RPMI8226 (cell line): ENCODE results near the gene PRRT4.

ENCODE experiments used
- DNase-seq: peaks from one replicate; pipeline ENCODE4 v3.0.0-alpha.2; 2015

Gene PRRT4

DNA sequence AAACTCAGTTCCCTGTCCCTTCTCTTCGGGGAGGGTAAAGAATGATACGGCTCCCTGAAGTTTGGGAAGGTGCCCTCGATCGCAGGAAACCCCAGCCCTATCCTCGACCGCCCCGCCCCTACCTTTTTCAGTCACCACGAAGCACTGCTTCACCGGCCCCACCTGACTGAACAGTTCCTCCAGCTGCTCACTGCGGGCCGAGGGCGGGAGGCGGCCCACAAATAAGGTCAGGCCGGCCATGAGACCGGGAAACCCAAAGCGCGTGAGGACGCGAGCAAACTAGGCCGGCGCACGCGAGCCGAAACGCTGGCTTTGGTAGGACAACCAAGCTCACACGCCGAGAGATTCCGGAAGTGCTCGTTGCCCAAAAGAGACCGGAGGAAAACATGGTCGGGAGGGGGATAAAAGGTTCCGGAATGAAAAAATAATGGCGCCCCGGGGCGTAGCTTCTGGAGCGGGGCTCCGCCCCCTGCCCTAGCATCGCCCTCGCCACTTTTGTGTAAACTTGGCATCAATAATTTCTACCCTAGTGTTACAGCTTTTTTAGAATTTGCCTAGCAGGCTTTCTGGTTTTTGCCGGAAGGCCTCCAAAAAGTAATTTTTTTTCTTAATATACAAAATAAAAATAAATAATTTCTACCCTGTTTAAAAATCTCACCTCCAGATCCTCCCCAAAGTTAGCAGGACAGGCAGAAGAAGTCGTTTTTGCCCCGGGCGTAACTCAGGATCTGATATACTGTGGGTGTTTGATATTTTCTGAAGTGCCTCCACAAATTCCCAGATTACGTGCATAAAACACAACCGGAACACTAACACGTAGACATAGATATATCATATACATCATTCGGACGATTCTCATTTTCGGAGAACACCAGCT, 17.7 kb downstream of the PRRT4 start, which contains the start of gene RBM28:
RBM28 (minus strand) TSS at position 355 of the 877 bp plus-strand sequence; CDS start at position 240, 115 bp downstream.
- peak; percentile 97 for DNase-seq

GRCh38 chr7:128341733-128342132, 19.8 kb downstream of the PRRT4 start:
- no peak for DNase-seq

DNA sequence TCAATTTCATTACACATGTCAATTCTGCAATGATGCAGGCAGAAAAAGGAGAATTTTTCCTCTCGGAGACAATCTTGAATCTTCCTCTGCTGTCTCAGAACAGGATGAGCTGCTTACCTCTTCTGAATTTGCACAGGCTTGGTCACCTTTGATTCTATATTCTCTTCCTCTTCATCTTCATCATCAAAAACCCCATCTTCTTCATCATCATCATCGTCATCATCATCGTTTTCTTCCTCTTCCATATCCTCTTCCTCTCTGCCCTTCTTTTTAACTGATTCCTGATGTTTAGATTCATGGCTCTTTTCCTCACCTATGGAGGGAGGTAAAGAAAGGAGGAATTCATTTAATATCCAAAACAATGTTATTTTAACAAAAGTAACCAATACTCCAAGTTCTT, 25.8 kb downstream of the PRRT4 start:
- no peak for DNase-seq

- DNase-seq, result no peak
These were observed 37.2 kb downstream of the PRRT4 start for GRCh38 chr7:128324368-128324680.

DNA sequence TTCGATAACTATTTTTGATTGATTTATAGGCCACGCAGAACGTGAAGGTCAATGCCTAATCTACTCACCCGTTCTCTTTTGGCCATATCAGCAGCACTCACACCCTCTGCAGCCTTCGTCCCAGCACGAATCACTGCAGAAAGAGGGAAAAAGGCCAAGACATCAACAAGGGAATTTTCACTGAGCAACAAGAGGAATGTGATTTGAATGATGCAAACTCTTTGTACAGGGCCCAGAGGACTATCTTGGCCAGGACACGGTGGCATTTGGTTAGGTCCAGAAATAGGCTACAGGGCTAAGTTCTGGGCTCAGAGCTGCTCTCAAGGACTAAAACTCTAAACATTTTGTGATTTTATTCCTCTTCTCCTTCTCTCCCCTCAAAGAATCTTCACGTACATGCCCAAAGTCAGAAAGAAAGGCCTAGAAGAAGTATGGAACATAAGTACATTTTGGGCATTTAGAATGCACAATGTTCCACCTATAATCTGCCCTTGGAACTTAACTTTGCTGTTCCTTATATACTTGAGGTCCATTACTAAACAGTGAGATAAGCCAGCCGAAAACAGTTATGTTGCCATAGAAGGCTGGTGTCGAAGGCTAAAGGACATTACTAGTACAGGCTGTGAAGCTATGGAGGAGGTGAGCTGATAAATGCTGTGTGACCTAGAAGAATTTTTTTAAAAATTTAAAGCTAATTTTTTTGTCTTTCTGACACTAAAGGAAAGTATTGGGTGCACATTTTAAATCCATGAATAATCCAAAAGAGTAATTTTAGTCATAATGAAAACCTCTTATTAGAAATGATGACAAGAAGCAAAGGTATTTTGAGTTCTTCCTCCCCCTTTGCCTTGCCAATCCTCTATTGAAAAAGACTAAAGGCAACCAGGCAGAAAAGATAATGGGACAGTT, 37.8 kb downstream of the PRRT4 start:
- DNase-seq, result no peak

DNA sequence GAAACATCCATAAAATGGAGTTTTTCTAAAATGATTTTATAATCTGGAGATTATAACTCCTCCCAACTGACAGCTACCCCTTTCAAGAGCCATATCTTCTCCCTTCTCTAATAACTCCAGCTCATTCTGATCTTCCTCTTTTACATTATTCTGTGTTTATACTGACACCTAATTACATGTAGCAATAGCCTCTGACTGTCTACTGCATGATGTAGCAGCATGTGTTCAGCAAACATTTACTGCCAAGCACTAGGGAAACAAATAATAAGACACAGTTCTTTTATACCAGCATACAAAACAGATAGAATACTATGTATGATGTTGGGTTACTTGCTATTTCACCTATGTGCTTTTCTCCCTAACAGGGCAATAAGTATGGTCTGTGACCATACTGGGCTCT, 38.5 kb downstream of the PRRT4 start:
- no peak for DNase-seq

GRCh38 chr7:128322040-128322643, 39.3 kb downstream of the PRRT4 start:
- peak; percentile 14 for DNase-seq

GRCh38 chr7:128321044-128321422, 40.5 kb downstream of the PRRT4 start:
- DNase-seq, result no peak

- DNase-seq, result no peak
These were observed 42.8 kb downstream of the PRRT4 start for GRCh38 chr7:128318691-128319090.

DNA sequence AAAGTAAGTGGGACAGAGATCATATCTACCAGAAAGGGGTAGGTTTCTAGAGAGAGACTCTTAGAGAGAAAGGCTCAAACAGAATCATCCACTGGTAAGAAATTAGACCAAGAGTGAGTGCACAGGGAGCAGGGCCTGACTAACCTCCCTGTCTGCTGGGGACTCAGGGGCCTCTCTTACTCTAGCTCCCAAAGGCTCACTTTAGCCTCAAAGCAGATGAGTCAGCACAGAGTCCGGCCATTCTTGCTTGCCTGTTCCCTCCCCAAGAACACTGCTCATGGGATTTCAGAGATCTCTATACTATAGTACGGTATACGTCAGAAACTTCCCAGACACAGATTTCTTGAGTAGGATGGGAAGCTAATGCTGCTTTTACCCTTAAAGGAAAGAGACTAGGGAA, 50.5 kb downstream of the PRRT4 start:
- no peak for DNase-seq

DNA sequence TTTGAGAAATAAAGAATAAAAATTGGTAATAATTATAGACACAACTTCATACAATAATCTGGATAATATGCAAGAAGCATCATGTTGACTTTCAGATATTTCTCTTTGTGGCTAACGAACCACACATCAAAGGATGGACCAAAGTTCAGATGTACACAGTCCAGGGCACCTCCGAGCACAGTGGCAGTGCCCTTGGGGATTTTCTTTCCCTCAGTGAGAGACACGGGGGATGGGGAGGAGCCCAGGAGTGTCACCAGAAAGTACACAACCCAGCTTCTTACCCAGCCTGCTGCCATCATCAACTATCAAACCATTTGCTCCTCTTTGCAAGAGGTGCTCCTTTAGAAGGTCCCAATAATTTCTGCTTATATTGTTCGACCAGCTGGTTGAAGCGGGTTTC, 51.0 kb downstream of the PRRT4 start:
- no peak for DNase-seq

- no peak for DNase-seq
These were observed 51.5 kb downstream of the PRRT4 start for GRCh38 chr7:128309976-128310375.

DNA sequence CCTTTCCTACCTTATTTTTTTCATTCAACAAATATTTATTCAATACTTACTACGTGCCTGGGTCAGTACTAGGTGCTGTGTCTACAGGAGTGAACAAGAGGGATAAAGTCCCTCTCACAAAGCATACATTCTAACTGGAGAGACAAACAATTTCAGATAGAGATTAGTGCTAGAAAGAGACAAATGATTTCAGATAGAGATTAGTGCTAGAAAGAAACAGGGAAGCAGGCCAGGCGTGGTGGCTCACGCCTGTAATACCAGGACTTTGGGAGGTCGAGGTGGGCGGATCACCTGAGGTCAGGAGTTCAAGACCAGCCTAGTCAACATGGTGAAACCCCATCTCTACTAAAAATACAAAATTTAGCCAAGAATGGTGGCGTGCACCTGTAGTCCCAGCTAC, 52.4 kb downstream of the PRRT4 start:
- DNase-seq, result no peak

GRCh38 chr7:128307061-128307460, 54.4 kb downstream of the PRRT4 start:
- DNase-seq, result no peak

DNA sequence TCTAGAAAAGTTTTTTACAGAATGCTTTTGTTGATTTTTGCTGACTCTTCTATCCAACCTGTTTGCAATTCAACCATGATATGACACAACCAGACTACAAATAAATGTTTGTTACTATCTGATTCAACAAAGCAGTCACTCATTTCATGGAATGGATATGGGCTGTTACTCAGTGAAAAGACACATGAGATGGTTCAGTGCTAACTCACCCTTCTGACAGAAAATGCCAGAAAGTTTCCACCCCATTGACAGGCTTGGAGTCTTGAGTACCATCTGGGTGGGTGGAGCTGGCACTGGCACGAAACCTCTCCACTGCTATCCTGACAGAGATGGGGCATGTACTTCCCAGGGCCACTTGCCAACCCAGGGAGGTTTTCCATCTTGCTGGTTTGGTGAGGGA, 57.3 kb downstream of the PRRT4 start:
- no peak for DNase-seq

DNA sequence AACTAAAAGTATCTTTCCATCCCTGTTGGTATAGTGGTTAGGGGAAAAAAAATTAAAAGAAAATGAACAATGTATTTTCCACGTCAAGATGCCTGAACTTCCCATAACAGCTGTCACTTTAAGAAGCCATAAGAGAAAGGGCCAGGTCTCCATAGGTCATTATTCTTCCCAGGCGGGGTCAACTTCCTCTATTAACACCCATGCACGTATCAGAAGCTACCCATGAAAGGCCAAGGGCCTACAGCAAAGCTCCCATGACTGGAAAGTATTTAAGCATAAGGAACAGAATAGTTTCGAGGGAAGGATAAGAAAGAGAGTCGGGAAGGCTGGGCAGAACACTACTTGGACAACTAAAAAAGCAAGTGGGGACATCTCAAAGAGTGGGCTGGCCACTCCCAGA, 57.8 kb downstream of the PRRT4 start:
- DNase-seq, result no peak

DNA sequence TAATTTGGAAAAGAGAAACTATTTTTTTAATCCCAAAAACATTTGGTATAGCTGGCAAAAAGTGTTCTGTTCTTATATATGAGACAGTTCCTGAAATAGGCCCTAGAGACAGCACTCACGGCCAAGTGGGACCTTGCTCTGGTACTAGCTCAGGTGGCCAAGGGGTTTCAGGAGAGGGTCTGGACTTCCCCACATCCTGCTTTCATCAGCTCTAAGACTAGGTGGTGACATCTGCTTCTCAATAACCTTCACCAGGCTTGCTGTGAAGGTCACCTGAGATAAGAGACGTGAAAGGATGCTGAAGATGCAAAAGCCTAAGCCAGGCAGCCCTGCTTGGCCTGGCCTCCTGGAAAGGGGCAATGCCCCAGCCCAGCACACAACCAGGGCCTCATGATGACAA, 58.4 kb downstream of the PRRT4 start:
- DNase-seq, result no peak

DNA sequence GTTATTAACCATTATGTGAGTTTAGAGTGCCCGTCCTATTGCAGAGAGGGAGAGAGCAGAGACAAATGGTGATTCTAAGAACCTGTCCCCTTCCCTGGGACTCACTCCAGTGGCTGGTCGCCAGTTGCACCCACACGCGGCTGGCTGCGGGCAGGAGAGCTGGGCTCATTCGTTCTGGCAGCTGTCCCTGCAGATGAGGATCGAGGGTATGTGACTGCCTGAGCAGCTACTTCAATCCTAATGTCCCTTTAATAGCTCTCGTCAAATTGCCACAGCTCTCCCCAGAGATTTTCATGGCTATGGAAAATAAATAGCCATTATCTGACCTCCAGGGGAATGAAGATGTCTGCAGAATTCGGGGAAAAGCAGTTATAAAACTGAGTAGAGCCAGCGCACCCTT, 59.4 kb downstream of the PRRT4 start:
- DNase-seq, result peak; percentile 12
